HEK293 (cell line): Measurements from ENCODE around the gene TANK.

ENCODE experiments used
- CTCF ChIA-PET: fragments of 350-600 bp; formaldehyde crosslinking; extraction: SDS; loops from one replicate; lab custom pipeline; 2021; ENCODE audit warnings: antibody characterized with exemption; lab: Yijun Ruan, JAX
- POLR2A ChIA-PET: fragments of 300-600 bp; formaldehyde crosslinking; extraction: SDS; loops from one replicate; lab custom pipeline; 2020; ENCODE audit warnings: antibody characterized with exemption, inconsistent platforms; lab: Yijun Ruan, JAX
- H3K27ac ChIP-seq: fragments of 200-500 bp; sonication (Bioruptor generic); 2 replicates; pipeline ENCODE4 v1.5.1; 2014; ENCODE audit warnings: low read depth, low read length, control low read depth, inconsistent platforms; ENCODE audit errors: extremely low read depth
- H3K36me3 ChIP-seq, 2 experiments: fragments of 200-500 bp in 1 of 2; sonication (Bioruptor generic) in 1 of 2; 1 replicate in 1 of 2; 2 replicates in 1 of 2; pipeline ENCODE4 v1.5.1; 2014 to 2017; ENCODE audit warnings: inconsistent platforms in 2 of 2, low read length in 2 of 2; ENCODE audit not compliant: control insufficient read depth in 2 of 2, insufficient read depth in 1 of 2
- H3K4me1 ChIP-seq: fragments of 200-500 bp; sonication (Bioruptor generic); 2 replicates; pipeline ENCODE4 v1.5.1; 2014; ENCODE audit warnings: mild to moderate bottlenecking, low read length, inconsistent platforms; ENCODE audit not compliant: control insufficient read depth, insufficient read depth
- H3K4me3 ChIP-seq: 2 replicates; pipeline ENCODE4 v1.5.1; 2011; ENCODE audit warnings: low read depth, mild to moderate bottlenecking, control low read depth, low read length, moderate library complexity
- H3K9me3 ChIP-seq: fragments of 200-500 bp; sonication (Bioruptor generic); 2 replicates; pipeline ENCODE4 v1.5.1; 2014; ENCODE audit warnings: low read depth, low read length, inconsistent platforms; ENCODE audit not compliant: control insufficient read depth, insufficient read depth
- AEBP2 ChIP-seq: fragments of 450-650 bp; formaldehyde crosslinking; IDR thresholded peaks from 2 replicates; pipeline ENCODE4 v1.5.1; 2016; ENCODE audit warnings: missing biosample characterization, missing genetic modification characterization, borderline replicate concordance
- EGR2 ChIP-seq: fragments of 450-650 bp; formaldehyde crosslinking; IDR thresholded peaks from 2 replicates; pipeline ENCODE4 v1.5.1; 2016; ENCODE audit warnings: low read depth, missing biosample characterization, missing genetic modification characterization
- GLI4 ChIP-seq: fragments of 450-650 bp; formaldehyde crosslinking; IDR thresholded peaks from 2 replicates; pipeline ENCODE4 v1.5.1; 2016; ENCODE audit warnings: missing biosample characterization, missing genetic modification characterization
- PRDM2 ChIP-seq: fragments of 450-650 bp; formaldehyde crosslinking; IDR thresholded peaks from 2 replicates; pipeline ENCODE4 v1.5.1; 2016; ENCODE audit warnings: missing biosample characterization, missing genetic modification characterization, borderline replicate concordance
- YY2 ChIP-seq: fragments of 450-650 bp; formaldehyde crosslinking; IDR thresholded peaks from 2 replicates; pipeline ENCODE4 v1.5.1; 2016; ENCODE audit warnings: missing biosample characterization, missing genetic modification characterization
- ZBTB48 ChIP-seq: fragments of 450-650 bp; formaldehyde crosslinking; IDR thresholded peaks from 2 replicates; pipeline ENCODE4 v1.5.1; 2016; ENCODE audit warnings: missing biosample characterization, missing genetic modification characterization
- ZNF133 ChIP-seq: fragments of 450-650 bp; formaldehyde crosslinking; IDR thresholded peaks from 2 replicates; pipeline ENCODE4 v1.5.1; 2016; ENCODE audit warnings: missing biosample characterization, missing genetic modification characterization
- ZNF18 ChIP-seq: fragments of 450-650 bp; formaldehyde crosslinking; IDR thresholded peaks from 2 replicates; pipeline ENCODE4 v1.5.1; 2016; ENCODE audit warnings: missing biosample characterization, missing genetic modification characterization
- ZNF211 ChIP-seq: fragments of 450-650 bp; formaldehyde crosslinking; IDR thresholded peaks from 2 replicates; pipeline ENCODE4 v1.5.1; 2016; ENCODE audit warnings: low read depth, missing biosample characterization, missing genetic modification characterization
- ZNF366 ChIP-seq: fragments of 450-650 bp; formaldehyde crosslinking; conservative IDR thresholded peaks from 2 replicates; pipeline ENCODE4 v1.5.1; 2016; ENCODE audit warnings: missing biosample characterization, missing genetic modification characterization
- ZNF37A ChIP-seq: fragments of 450-650 bp; IDR thresholded peaks from 2 replicates; pipeline ENCODE4 v1.5.1; 2018; ENCODE audit warnings: missing biosample characterization, missing genetic modification characterization
- ZNF426 ChIP-seq: fragments of 450-650 bp; formaldehyde crosslinking; IDR thresholded peaks from 2 replicates; pipeline ENCODE4 v1.5.1; 2017; ENCODE audit warnings: missing biosample characterization, missing genetic modification characterization, mild to moderate bottlenecking, inconsistent platforms, moderate library complexity
- ZNF580 ChIP-seq: fragments of 450-650 bp; formaldehyde crosslinking; IDR thresholded peaks from 2 replicates; pipeline ENCODE4 v1.5.1; 2016; ENCODE audit warnings: missing biosample characterization, missing genetic modification characterization
- ZNF596 ChIP-seq: fragments of 450-650 bp; IDR thresholded peaks from 2 replicates; pipeline ENCODE4 v1.5.0; 2018; ENCODE audit warnings: missing biosample characterization, mild to moderate bottlenecking, missing genetic modification characterization, moderate library complexity
- ZNF707 ChIP-seq: fragments of 450-650 bp; formaldehyde crosslinking; IDR thresholded peaks from 2 replicates; pipeline ENCODE4 v1.5.1; 2016; ENCODE audit warnings: missing biosample characterization, missing genetic modification characterization
- ZNF777 ChIP-seq: fragments of 450-650 bp; formaldehyde crosslinking; IDR thresholded peaks from 2 replicates; pipeline ENCODE4 v1.5.1; 2017; ENCODE audit warnings: missing biosample characterization, missing genetic modification characterization, borderline replicate concordance
- ZSCAN18 ChIP-seq: fragments of 450-650 bp; formaldehyde crosslinking; IDR thresholded peaks from 2 replicates; pipeline ENCODE4 v1.5.1; 2016; ENCODE audit warnings: missing biosample characterization, missing genetic modification characterization
- TF ChIP-seq, protein P1 (sequence below): fragments of 450-650 bp; formaldehyde crosslinking; IDR thresholded peaks from 2 replicates; pipeline ENCODE4 v1.5.1; 2016; ENCODE audit warnings: missing biosample characterization, missing genetic modification characterization
- TF ChIP-seq, protein P2 (sequence below): fragments of 450-650 bp; formaldehyde crosslinking; IDR thresholded peaks from 2 replicates; pipeline ENCODE4 v1.5.1; 2016; ENCODE audit warnings: missing biosample characterization, missing genetic modification characterization

The TANK gene

DNA sequence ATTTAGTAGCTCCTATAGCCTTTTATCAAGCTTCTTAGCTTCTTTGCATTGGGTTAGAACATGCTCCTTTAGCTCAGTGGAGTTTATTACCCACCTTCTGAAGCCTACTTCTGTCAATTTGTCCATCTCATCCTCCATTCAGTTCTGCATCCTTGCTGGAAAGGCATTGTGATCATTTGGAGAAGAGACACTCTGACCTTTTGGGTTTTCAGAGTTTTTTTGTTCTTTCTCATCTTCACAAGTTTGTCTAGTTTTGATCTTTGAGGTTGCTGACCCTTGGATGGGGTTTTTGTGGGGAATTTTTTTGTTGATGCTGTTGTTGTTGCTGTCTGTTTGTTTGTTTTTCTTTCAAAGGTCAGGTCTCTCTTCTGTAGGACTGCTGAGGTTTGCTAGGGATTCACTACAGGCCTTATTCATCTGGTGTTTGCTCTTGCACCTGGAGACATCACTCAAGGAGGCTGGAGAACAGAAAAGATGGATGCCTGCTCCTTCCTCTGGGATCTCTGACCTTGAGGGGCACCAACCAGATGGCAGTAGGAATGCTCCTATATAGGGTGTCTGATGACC lies 13.9 kb upstream of the TANK start (continued):
- no peak for TF ChIP-seq ZNF580 (tag by site-specific recombination)
- TF ChIP-seq, protein P1, sequence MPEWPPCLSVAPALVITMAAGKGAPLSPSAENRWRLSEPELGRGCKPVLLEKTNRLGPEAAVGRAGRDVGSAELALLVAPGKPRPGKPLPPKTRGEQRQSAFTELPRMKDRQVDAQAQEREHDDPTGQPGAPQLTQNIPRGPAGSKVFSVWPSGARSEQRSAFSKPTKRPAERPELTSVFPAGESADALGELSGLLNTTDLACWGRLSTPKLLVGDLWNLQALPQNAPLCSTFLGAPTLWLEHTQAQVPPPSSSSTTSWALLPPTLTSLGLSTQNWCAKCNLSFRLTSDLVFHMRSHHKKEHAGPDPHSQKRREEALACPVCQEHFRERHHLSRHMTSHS (tag by site-specific recombination), result no peak
- TF ChIP-seq ZNF133 (tag by site-specific recombination), result no peak
- TF ChIP-seq ZNF18, result no peak
- no peak for TF ChIP-seq YY2 (tag by site-specific recombination)
- no peak for TF ChIP-seq ZBTB48 (tag by site-specific recombination)
- TF ChIP-seq, protein P2, sequence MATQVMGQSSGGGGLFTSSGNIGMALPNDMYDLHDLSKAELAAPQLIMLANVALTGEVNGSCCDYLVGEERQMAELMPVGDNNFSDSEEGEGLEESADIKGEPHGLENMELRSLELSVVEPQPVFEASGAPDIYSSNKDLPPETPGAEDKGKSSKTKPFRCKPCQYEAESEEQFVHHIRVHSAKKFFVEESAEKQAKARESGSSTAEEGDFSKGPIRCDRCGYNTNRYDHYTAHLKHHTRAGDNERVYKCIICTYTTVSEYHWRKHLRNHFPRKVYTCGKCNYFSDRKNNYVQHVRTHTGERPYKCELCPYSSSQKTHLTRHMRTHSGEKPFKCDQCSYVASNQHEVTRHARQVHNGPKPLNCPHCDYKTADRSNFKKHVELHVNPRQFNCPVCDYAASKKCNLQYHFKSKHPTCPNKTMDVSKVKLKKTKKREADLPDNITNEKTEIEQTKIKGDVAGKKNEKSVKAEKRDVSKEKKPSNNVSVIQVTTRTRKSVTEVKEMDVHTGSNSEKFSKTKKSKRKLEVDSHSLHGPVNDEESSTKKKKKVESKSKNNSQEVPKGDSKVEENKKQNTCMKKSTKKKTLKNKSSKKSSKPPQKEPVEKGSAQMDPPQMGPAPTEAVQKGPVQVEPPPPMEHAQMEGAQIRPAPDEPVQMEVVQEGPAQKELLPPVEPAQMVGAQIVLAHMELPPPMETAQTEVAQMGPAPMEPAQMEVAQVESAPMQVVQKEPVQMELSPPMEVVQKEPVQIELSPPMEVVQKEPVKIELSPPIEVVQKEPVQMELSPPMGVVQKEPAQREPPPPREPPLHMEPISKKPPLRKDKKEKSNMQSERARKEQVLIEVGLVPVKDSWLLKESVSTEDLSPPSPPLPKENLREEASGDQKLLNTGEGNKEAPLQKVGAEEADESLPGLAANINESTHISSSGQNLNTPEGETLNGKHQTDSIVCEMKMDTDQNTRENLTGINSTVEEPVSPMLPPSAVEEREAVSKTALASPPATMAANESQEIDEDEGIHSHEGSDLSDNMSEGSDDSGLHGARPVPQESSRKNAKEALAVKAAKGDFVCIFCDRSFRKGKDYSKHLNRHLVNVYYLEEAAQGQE, result no peak
- TF ChIP-seq, all 188 proteins: peak for 0

DNA sequence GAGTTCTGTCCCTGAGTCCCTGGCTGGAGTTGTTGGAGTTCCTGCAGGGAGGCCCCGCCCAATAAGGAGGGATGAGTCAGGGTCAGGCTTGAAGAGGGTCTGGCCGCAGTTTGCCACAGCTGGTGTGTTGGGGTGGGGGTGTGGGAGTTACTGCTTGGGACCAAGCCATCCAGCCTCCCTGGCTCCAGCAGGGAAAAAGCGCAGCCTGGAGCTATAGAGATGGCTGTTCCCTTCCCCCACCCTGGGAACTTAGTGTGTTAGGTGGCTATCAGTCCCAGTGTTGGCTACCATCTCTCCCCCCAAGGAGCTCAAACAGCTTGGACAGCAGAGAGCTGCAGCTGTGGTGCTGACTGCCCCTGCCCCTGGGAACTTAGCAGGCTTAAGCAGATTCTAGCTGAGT lies 13.2 kb upstream of the TANK start:
- H3K9me3 ChIP-seq, result no peaks in the 10 kb centered on the region
- no peak overlapping the region for H3K4me3 ChIP-seq
- ChIA-PET POLR2A (no interaction called here), CTCF (no interaction called here)
- H3K27ac ChIP-seq, result no peak overlapping the region
- no peaks in the 10 kb centered on the region for H3K36me3 ChIP-seq
- no peaks in the 10 kb centered on the region for H3K4me1 ChIP-seq
- TF ChIP-seq AEBP2 (tag by site-specific recombination), result no peak
- TF ChIP-seq ZSCAN18 (tag by site-specific recombination), result no peak
- TF ChIP-seq GLI4 (tag by site-specific recombination), result no peak
- no peak for TF ChIP-seq ZNF211
- no peak for TF ChIP-seq ZNF707 (tag by site-specific recombination)
- TF ChIP-seq ZNF18, result no peak
- no peak for TF ChIP-seq ZNF426 (tag by site-specific recombination)
- no peak for TF ChIP-seq ZNF777
- TF ChIP-seq EGR2 (tag by site-specific recombination), result no peak
- no peak for TF ChIP-seq PRDM2 (tag by site-specific recombination)
- TF ChIP-seq ZNF37A (tag by site-specific recombination), result no peak
- no peak for TF ChIP-seq ZNF596
- no peak for TF ChIP-seq ZNF366 (tag by site-specific recombination)
